ENCODE results near the gene BIN1.

- TF ChIP-seq CTCF (IDR thresholded peaks at IDR 0.05) (no peak), EZH2 (IDR thresholded peaks at IDR 0.05; ENCODE audit: borderline replicate concordance, insufficient read depth, low read depth, low read length, poor library complexity, severe bottlenecking) (no peak)
Measured at GRCh38 chr2:127011231-127011661, 95.7 kb downstream of the BIN1 start.
